Measurements from ENCODE around the gene AJAP1. TPM values are rescaled to one million over a fixed set of nuclear protein-coding genes. Genes with fewer than 3 reads are reported as not detected.

AJAP1 gene
- total and polyA plus RNA-seq, 10 of the 15 experiments (the other 5 are each of a cell fraction or from before 2014, with no cell fraction given) = not detected

DNA sequence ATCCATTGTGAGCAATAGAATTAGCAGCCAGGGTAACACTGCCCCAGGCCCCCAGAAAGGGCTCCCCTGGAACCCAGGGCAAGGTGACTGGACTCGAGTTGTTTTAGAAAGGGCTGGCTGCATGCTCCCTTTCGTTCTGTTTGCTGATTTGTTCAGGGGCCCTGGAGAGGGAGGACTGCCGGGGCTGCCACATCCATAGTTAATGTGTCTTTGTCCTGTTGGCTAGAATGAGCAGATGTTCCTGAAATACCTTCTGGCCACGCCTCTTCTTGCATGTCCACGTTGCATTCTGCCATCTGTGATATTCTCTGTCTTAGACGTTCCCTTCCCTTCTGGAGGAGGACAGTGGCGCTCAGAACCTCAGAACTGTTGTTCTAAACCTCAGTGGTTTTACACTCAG is 118.8 kb downstream of the AJAP1 start:
- no TSS peak for BruUV-seq (replicated peaks)
- SMC1A ChIA-PET (ENCODE audit: uncharacterized antibody, unreplicated experiment) = no interaction called here
- Histone ChIP-seq H3K27me3 (replicated peaks in 1 of 2; ENCODE audit: control insufficient read depth in 2 of 2, insufficient read depth in 2 of 2, low read length in 1 of 2) (no peaks in the 10 kb centered on the region), H3K27ac (ENCODE audit: control insufficient read depth, insufficient read depth) (no peak overlapping the region), H3K9me3 (replicated peaks; ENCODE audit: control insufficient read depth, insufficient read depth, low read length) (no peaks in the 10 kb centered on the region), H3K9ac (ENCODE audit: control insufficient read depth, insufficient read depth, low read length) (no peak overlapping the region), H3K4me3 (no peak overlapping the region), H4K20me1 (ENCODE audit: control insufficient read depth, insufficient read depth) (no peaks in the 10 kb centered on the region), H3K36me3 (ENCODE audit: control insufficient read depth in 2 of 2, insufficient read depth in 2 of 2, low read length in 1 of 2) (no peaks in the 10 kb centered on the region), H3K4me1 (ENCODE audit: control insufficient read depth, insufficient read depth, low read length) (no peaks in the 10 kb centered on the region), H3K79me2 (ENCODE audit: control insufficient read depth, insufficient read depth, low read length) (no peaks in the 10 kb centered on the region), H2AFZ (ENCODE audit: control insufficient read depth, low read depth, low read length) (no peak overlapping the region), H3K4me2 (ENCODE audit: control insufficient read depth, insufficient read depth) (no peak overlapping the region)
- FAIRE-seq = no peak
- CTCF ChIA-PET = no interaction called here
- in situ Hi-C loops (cut with MboI) (no loop called here), intact Hi-C loops (cut with micrococcal nuclease; ENCODE audit: unreplicated experiment) (no loop called here)
- TF ChIP-seq CHD1 (IDR thresholded peaks at IDR 0.05; ENCODE audit: low read depth, low read length) (no peak), STAT1 (conservative IDR thresholded peaks at IDR 0.05) (no peak)
- POLR2A ChIA-PET = interaction anchor here (0.9 kb wide), 1 partner anchor 22 kb away, joined by 3 read pairs; no protein-coding TSS in a partner anchor
- RAD21 ChIA-PET (ENCODE audit: unreplicated experiment) = no interaction called here
- no peak for DNase-seq (ENCODE audit: low read depth, low spot score)
- no peak for ATAC-seq
- 7% methylated on average over 7 of the region's 7 CpGs for WGBS (ENCODE audit: insufficient coverage, insufficient replicate concordance, low lambda C conversion rate, missing lambda C conversion rate)

DNA sequence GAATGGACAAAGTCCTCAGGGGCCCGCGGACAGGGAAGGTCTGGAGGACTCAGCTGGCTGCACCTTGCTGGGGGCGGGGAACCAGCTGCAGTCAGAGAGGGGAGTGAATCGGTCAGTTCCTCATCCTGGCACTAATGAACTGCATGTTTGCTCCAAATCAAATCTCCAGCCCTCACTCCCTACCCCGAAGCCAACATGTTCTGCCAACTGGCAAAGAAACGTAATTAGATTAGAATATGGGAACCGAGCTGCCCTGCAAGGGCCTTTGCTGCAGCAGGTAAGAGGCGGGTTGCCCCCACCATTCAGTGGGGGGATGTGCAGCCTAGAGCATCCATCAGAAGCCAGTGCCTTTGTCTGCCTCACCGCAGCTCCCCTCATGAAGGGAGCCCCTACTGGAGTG is 121.1 kb downstream of the AJAP1 start:
- no TSS peak for BruUV-seq (replicated peaks)
- CTCF ChIA-PET = no interaction called here
- no peaks in the 10 kb centered on the region for H4K20me1 ChIP-seq (ENCODE audit: control insufficient read depth, insufficient read depth)
- H3K4me1 ChIP-seq (ENCODE audit: control insufficient read depth, insufficient read depth, low read length) = no peaks in the 10 kb centered on the region
- FAIRE-seq (no peak), ATAC-seq (no peak), DNase-seq (ENCODE audit: low read depth, low spot score) (no peak)
- RAD21 ChIA-PET (ENCODE audit: unreplicated experiment) = no interaction called here
- in situ Hi-C loops (cut with MboI) (no loop called here), intact Hi-C loops (cut with micrococcal nuclease; ENCODE audit: unreplicated experiment) (no loop called here)
- H3K36me3 ChIP-seq (ENCODE audit: control insufficient read depth in 2 of 2, insufficient read depth in 2 of 2, low read length in 1 of 2) = no peaks in the 10 kb centered on the region
- no peaks in the 10 kb centered on the region for H3K79me2 ChIP-seq (ENCODE audit: control insufficient read depth, insufficient read depth, low read length)
- no peak overlapping the region for H3K27ac ChIP-seq (ENCODE audit: control insufficient read depth, insufficient read depth)
- no peak overlapping the region for H3K4me2 ChIP-seq (ENCODE audit: control insufficient read depth, insufficient read depth)
- 54% methylated on average over 9 of the region's 9 CpGs for WGBS (ENCODE audit: insufficient coverage, insufficient replicate concordance, low lambda C conversion rate, missing lambda C conversion rate)
- H2AFZ ChIP-seq (ENCODE audit: control insufficient read depth, low read depth, low read length) = no peak overlapping the region
- SMC1A ChIA-PET (ENCODE audit: uncharacterized antibody, unreplicated experiment) = no interaction called here
- H3K27me3 ChIP-seq (replicated peaks in 1 of 2; ENCODE audit: control insufficient read depth in 2 of 2, insufficient read depth in 2 of 2, low read length in 1 of 2) = no peaks in the 10 kb centered on the region
- no peak overlapping the region for H3K4me3 ChIP-seq
- no peak overlapping the region for H3K9ac ChIP-seq (ENCODE audit: control insufficient read depth, insufficient read depth, low read length)
- POLR2A ChIA-PET = no interaction called here
- H3K9me3 ChIP-seq (replicated peaks; ENCODE audit: control insufficient read depth, insufficient read depth, low read length) = no peaks in the 10 kb centered on the region
- TF ChIP-seq RELA (IDR thresholded peaks at IDR 0.05; ENCODE audit: borderline replicate concordance, partially characterized antibody) (no peak), BRCA1 (IDR thresholded peaks at IDR 0.05; ENCODE audit: low read depth, low read length) (no peak), NR2F1 (conservative IDR thresholded peaks at IDR 0.05) (no peak)
- TF ChIP-seq, protein P1, sequence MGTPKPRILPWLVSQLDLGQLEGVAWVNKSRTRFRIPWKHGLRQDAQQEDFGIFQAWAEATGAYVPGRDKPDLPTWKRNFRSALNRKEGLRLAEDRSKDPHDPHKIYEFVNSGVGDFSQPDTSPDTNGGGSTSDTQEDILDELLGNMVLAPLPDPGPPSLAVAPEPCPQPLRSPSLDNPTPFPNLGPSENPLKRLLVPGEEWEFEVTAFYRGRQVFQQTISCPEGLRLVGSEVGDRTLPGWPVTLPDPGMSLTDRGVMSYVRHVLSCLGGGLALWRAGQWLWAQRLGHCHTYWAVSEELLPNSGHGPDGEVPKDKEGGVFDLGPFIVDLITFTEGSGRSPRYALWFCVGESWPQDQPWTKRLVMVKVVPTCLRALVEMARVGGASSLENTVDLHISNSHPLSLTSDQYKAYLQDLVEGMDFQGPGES (IDR thresholded peaks at IDR 0.05) = no peak
- TF ChIP-seq, protein P2, sequence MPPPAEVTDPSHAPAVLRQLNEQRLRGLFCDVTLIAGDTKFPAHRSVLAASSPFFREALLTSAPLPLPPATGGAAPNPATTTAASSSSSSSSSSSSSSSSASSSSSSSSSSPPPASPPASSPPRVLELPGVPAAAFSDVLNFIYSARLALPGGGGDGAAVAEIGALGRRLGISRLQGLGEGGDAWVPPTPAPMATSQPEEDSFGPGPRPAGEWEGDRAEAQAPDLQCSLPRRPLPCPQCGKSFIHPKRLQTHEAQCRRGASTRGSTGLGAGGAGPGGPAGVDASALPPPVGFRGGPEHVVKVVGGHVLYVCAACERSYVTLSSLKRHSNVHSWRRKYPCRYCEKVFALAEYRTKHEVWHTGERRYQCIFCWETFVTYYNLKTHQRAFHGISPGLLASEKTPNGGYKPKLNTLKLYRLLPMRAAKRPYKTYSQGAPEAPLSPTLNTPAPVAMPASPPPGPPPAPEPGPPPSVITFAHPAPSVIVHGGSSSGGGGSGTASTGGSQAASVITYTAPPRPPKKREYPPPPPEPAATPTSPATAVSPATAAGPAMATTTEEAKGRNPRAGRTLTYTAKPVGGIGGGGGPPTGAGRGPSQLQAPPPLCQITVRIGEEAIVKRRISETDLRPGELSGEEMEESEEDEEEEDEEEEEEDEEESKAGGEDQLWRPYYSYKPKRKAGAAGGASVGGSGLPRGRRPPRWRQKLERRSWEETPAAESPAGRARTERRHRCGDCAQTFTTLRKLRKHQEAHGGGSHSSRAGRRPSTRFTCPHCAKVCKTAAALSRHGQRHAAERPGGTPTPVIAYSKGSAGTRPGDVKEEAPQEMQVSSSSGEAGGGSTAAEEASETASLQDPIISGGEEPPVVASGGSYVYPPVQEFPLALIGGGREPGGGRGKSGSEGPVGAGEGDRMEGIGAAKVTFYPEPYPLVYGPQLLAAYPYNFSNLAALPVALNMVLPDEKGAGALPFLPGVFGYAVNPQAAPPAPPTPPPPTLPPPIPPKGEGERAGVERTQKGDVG (CRISPR knock-in tag; IDR thresholded peaks at IDR 0.05) = no peak
- TF ChIP-seq, protein P3, sequence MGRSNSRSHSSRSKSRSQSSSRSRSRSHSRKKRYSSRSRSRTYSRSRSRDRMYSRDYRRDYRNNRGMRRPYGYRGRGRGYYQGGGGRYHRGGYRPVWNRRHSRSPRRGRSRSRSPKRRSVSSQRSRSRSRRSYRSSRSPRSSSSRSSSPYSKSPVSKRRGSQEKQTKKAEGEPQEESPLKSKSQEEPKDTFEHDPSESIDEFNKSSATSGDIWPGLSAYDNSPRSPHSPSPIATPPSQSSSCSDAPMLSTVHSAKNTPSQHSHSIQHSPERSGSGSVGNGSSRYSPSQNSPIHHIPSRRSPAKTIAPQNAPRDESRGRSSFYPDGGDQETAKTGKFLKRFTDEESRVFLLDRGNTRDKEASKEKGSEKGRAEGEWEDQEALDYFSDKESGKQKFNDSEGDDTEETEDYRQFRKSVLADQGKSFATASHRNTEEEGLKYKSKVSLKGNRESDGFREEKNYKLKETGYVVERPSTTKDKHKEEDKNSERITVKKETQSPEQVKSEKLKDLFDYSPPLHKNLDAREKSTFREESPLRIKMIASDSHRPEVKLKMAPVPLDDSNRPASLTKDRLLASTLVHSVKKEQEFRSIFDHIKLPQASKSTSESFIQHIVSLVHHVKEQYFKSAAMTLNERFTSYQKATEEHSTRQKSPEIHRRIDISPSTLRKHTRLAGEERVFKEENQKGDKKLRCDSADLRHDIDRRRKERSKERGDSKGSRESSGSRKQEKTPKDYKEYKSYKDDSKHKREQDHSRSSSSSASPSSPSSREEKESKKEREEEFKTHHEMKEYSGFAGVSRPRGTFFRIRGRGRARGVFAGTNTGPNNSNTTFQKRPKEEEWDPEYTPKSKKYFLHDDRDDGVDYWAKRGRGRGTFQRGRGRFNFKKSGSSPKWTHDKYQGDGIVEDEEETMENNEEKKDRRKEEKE (IDR thresholded peaks at IDR 0.05) = no peak
